ENCODE data around the gene RBBP6. TPM values are rescaled to one million over a fixed set of nuclear protein-coding genes. Genes with fewer than 3 reads are reported as not detected.
A peak's percentile ranks its signal among the peaks of the same experiment; 100 is the strongest.

RBBP6 gene
- total and polyA plus RNA-seq, 2 experiments from 2014 or later, result 40.2 to 88.9 TPM

- Histone ChIP-seq H3K9me2 (ENCODE audit: insufficient read depth) (no peaks in the 10 kb centered on the region), H3K27me3 (ENCODE audit: insufficient read depth) (peaks cover 30% of the 10 kb centered on the region), H2AFZ (peak overlapping the region; percentile 100), H4K20me1 (replicated peaks; ENCODE audit: insufficient read depth) (no peaks in the 10 kb centered on the region), H3K4me1 (ENCODE audit: insufficient read depth) (peaks cover 4% of the 10 kb centered on the region), H3F3A (replicated peaks; ENCODE audit: low read depth) (no peaks in the 10 kb centered on the region), H3K27ac (ENCODE audit: low read depth) (no peak overlapping the region), H3K4me2 (peak overlapping the region; percentile 99), H3K79me2 (replicated peaks; ENCODE audit: insufficient read depth) (no peaks in the 10 kb centered on the region), H3K4me3 (peak overlapping the region; percentile 86), H3K36me3 (ENCODE audit: insufficient read depth) (no peaks in the 10 kb centered on the region)
- DNase-seq (ENCODE audit: low spot score), result peak; percentile 83
- peaks cover 12% of the 10 kb centered on the region; the same call in 1 of the 3 replicates for H3K4me1 Mint-ChIP-seq
- peak overlapping the region; percentile 89 for H3K4me3 Mint-ChIP-seq
- TF ChIP-seq ZNF114 (CRISPR knock-in tag; IDR thresholded peaks at IDR 0.05) (no peak), NANOG (IDR thresholded peaks at IDR 0.05; ENCODE audit: borderline replicate concordance) (0 out of 2 replicates have a peak, but pooled peaks have one; percentile 28), ETS1 (IDR thresholded peaks at IDR 0.05) (no peak), ZNF462 (CRISPR knock-in tag; IDR thresholded peaks at IDR 0.05) (no peak), POLR2AphosphoS5 (IDR thresholded peaks at IDR 0.05; ENCODE audit: low read depth) (no peak)
- ATAC-seq, result peak; percentile 75
- peaks cover 27% of the 10 kb centered on the region for H3K27me3 Mint-ChIP-seq (ENCODE audit: insufficient read depth, low read depth, poor library complexity)
- peak overlapping the region; percentile 42 for H3K27ac Mint-ChIP-seq
- H3K9me3 Mint-ChIP-seq, result no peaks in the 10 kb centered on the region
- H3K36me3 Mint-ChIP-seq (ENCODE audit: low read depth), result no peaks in the 10 kb centered on the region; the same call in 2 of the 3 replicates
These were observed 70.5 kb downstream of the RBBP6 start for GRCh38 chr16:24609740-24610415.

All from GM23338 (cell line).